DND-41 (cell line): ENCODE measurements around the gene NDUFS8.

Source experiments
- EZH2 ChIP-seq: IDR thresholded peaks from 3 replicates; pipeline ENCODE4 v1.6.1; 2012; ENCODE audit warnings: borderline replicate concordance, low read depth, mild to moderate bottlenecking, moderate library complexity, low read length, inconsistent platforms; ENCODE audit not compliant: severe bottlenecking
- TF ChIP-seq, protein P1 (sequence below): IDR thresholded peaks from 2 replicates; pipeline ENCODE4 v1.5.1; 2012; ENCODE audit warnings: borderline replicate concordance, low read length, moderate library complexity, mild to moderate bottlenecking; ENCODE audit not compliant: poor library complexity, severe bottlenecking; ENCODE audit errors: extremely low read depth

DNA sequence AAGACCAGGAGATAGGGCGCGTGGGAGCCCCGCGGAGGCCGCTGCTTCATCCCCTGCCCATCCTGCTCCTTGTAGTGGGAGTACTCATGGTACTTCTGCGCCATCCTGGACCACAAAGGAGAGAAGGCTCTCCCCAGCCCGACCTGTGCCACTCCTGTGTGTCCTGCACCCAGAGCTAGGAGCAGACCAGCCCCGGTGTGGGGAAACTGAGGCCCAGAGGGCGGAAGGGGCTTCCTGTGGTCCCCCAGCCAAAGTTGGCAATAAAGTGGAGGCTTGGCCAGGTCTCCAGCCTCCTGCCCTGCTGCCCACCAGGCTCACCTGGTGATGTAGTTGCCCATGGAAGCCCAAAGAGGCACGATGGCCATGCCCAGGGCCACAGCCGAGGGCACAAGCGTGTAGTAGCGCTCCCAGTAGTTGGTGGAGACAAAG, 31.3 kb upstream of the NDUFS8 start:
- TF ChIP-seq, protein P1, sequence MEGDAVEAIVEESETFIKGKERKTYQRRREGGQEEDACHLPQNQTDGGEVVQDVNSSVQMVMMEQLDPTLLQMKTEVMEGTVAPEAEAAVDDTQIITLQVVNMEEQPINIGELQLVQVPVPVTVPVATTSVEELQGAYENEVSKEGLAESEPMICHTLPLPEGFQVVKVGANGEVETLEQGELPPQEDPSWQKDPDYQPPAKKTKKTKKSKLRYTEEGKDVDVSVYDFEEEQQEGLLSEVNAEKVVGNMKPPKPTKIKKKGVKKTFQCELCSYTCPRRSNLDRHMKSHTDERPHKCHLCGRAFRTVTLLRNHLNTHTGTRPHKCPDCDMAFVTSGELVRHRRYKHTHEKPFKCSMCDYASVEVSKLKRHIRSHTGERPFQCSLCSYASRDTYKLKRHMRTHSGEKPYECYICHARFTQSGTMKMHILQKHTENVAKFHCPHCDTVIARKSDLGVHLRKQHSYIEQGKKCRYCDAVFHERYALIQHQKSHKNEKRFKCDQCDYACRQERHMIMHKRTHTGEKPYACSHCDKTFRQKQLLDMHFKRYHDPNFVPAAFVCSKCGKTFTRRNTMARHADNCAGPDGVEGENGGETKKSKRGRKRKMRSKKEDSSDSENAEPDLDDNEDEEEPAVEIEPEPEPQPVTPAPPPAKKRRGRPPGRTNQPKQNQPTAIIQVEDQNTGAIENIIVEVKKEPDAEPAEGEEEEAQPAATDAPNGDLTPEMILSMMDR: no peak
- no peak for TF ChIP-seq EZH2
